Testis (tissue), 2 donors: Measurements from ENCODE around the gene LHX4.

Experiments used
- CTCF ChIP-seq, 3 experiments: fragments of 450-650 bp in 2 of 3; fragments of 200-600 bp in 1 of 3; sonication (generic) in 1 of 3; IDR thresholded peaks; one replicate each; pipeline ENCODE4 v1.5.1; 2016 to 2019; ENCODE audit warnings: antibody characterized with exemption in 3 of 3, mild to moderate bottlenecking in 2 of 3, moderate library complexity in 1 of 3
- POLR2A ChIP-seq: fragments of 450-650 bp; IDR thresholded peaks from one replicate; pipeline ENCODE4 v1.6.1; 2017; ENCODE audit warnings: antibody characterized with exemption, mild to moderate bottlenecking, moderate library complexity

- no peak for TF ChIP-seq CTCF (IDR thresholded peaks at IDR 0.05)
- TF ChIP-seq POLR2A, result no peak
These were observed 79.3 kb downstream of the LHX4 start for GRCh38 chr1:180309338-180309737.
